HCT116 (cell line): ENCODE results near the gene FPR2. TPM values are rescaled to one million over a fixed set of nuclear protein-coding genes. Genes with fewer than 3 reads are reported as not detected.

Experiments used
- ATAC-seq: fragments of 200-7000 bp; cut with Tn5 transposase; 2 replicates; pipeline ENCODE4 v1.9.1; 2020; ENCODE audit warnings: mild to moderate bottlenecking, moderate library complexity
- BruUV-seq: library from RNA; stranded (reverse); fragments of 400-500 nt; replicated peaks from 2 replicates; lab custom pipeline; 2021; lab: Mats Ljungman, UMichigan
- CTCF ChIA-PET: fragments of 300-600 bp; sonication (Branson Sonifier 250); formaldehyde crosslinking; loops from one replicate; lab custom pipeline; 2021; ENCODE audit warnings: antibody characterized with exemption; lab: Charles Lee
- POLR2A ChIA-PET: fragments of 300-600, 350-600 bp; sonication (Branson Sonifier 250); formaldehyde crosslinking; loops from one replicate; lab custom pipeline; 2021; ENCODE audit warnings: antibody characterized with exemption; lab: Charles Lee
- RAD21 ChIA-PET, 2 experiments: fragments of 300-600 bp; sonication (Branson Sonifier 250); formaldehyde crosslinking; loops; one replicate each; lab custom pipeline; 2023; ENCODE audit warnings: low total read pairs in 2 of 2; ENCODE audit not compliant: uncharacterized antibody in 2 of 2, unreplicated experiment in 2 of 2, low non-redundant PET in 1 of 2; lab: Charles Lee
- DNase-seq: peaks from one replicate; pipeline ENCODE4 v3.0.0-alpha.2; 2010; ENCODE audit warnings: low read depth, low spot score
- H2AFZ ChIP-seq: fragments of 200-600 bp; shearing (Covaris generic), sonication (generic); 2 replicates; pipeline ENCODE4 v1.6.1; 2017; ENCODE audit warnings: low read depth, mixed run types, mixed read lengths, antibody characterized with exemption, low read length; ENCODE audit not compliant: poor library complexity, severe bottlenecking
- H3K27ac ChIP-seq: 2 replicates; pipeline ENCODE4 v1.5.1; 2012; ENCODE audit warnings: low read depth, low read length
- H3K27me3 ChIP-seq: fragments of 200-600 bp; sonication (generic); 2 replicates; pipeline ENCODE4 v1.6.1; 2016; ENCODE audit warnings: mixed run types, low read length, mixed read lengths; ENCODE audit not compliant: insufficient read depth
- H3K36me3 ChIP-seq, 2 experiments: fragments of 200-500 bp in 1 of 2; fragments of 200-600 bp in 1 of 2; sonication (Bioruptor generic) in 1 of 2; sonication (generic) in 1 of 2; 2 replicates each; pipeline versions ENCODE4 v1.5.1 to v1.6.1; 2014 to 2016; ENCODE audit warnings: low read length in 2 of 2, inconsistent platforms in 1 of 2, mixed read lengths in 1 of 2, mixed run types in 1 of 2; ENCODE audit not compliant: insufficient read depth in 2 of 2, control insufficient read depth in 1 of 2
- H3K4me1 ChIP-seq, 2 experiments: fragments of 200-600 bp in 1 of 2; sonication (generic) in 1 of 2; 2 replicates each; pipeline versions ENCODE4 v1.5.1 to v1.6.1; 2012 to 2017; ENCODE audit warnings: low read length in 2 of 2, inconsistent platforms in 1 of 2, mild to moderate bottlenecking in 1 of 2, mixed read lengths in 1 of 2, mixed run types in 1 of 2, moderate library complexity in 1 of 2; ENCODE audit not compliant: insufficient read depth in 2 of 2, control insufficient read depth in 1 of 2
- H3K4me2 ChIP-seq: fragments of 200-600 bp; sonication (generic); 2 replicates; pipeline ENCODE4 v1.6.1; 2017; ENCODE audit warnings: mixed run types, low read length, mixed read lengths
- H3K4me3 ChIP-seq, 2 experiments: fragments of 200-600 bp in 1 of 2; sonication (generic) in 1 of 2; replicated peaks in 1 of 2; 2 replicates each; pipeline ENCODE4 v1.5.1; 2011 to 2016; ENCODE audit warnings: low read length in 2 of 2, control low read depth in 1 of 2, low read depth in 1 of 2, mild to moderate bottlenecking in 1 of 2, mixed read lengths in 1 of 2, mixed run types in 1 of 2
- H3K79me2 ChIP-seq: fragments of 200-600 bp; sonication (generic); 2 replicates; pipeline ENCODE4 v1.6.1; 2017; ENCODE audit warnings: mild to moderate bottlenecking, mixed run types, low read length, moderate library complexity, mixed read lengths; ENCODE audit not compliant: insufficient read depth
- H3K9ac ChIP-seq: fragments of 200-600 bp; sonication (generic); 2 replicates; pipeline ENCODE4 v1.6.1; 2016; ENCODE audit warnings: low read length, mixed read lengths
- H3K9me2 ChIP-seq: fragments of 200-600 bp; sonication (generic), shearing (Covaris generic); 2 replicates; pipeline ENCODE4 v1.6.1; 2017; ENCODE audit warnings: mixed run types, mild to moderate bottlenecking, moderate library complexity; ENCODE audit not compliant: insufficient read depth
- H3K9me3 ChIP-seq, 2 experiments: fragments of 200-500 bp in 1 of 2; fragments of 200-600 bp in 1 of 2; sonication (Bioruptor generic) in 1 of 2; sonication (generic) in 1 of 2; 2 replicates each; pipeline ENCODE4 v1.6.1; 2014 to 2017; ENCODE audit warnings: low read length in 2 of 2, mixed read lengths in 2 of 2, inconsistent platforms in 1 of 2, low read depth in 1 of 2, mild to moderate bottlenecking in 1 of 2, mixed run types in 1 of 2, moderate library complexity in 1 of 2; ENCODE audit not compliant: control insufficient read depth in 1 of 2, insufficient read depth in 1 of 2
- H4K20me1 ChIP-seq: fragments of 200-600 bp; sonication (generic), shearing (Covaris generic); 2 replicates; pipeline ENCODE4 v1.6.1; 2017; ENCODE audit warnings: mixed run types, mild to moderate bottlenecking, moderate library complexity; ENCODE audit not compliant: insufficient read depth
- ATF3 ChIP-seq: IDR thresholded peaks from 2 replicates; pipeline ENCODE4 v1.6.1; 2012
- CBX3 ChIP-seq: IDR thresholded peaks from 2 replicates; pipeline ENCODE4 v1.6.1; 2012; ENCODE audit warnings: low read depth
- CTCF ChIP-seq, 3 experiments: fragments of 200-600 bp in 1 of 3; sonication (generic) in 1 of 3; IDR thresholded peaks in 2 of 3; conservative IDR thresholded peaks in 1 of 3; 2 replicates each; pipeline ENCODE4 v1.5.1; 2012 to 2017; ENCODE audit warnings: low read depth in 2 of 3, low read length in 2 of 3, antibody characterized with exemption in 1 of 3, borderline replicate concordance in 1 of 3, control low read depth in 1 of 3, mild to moderate bottlenecking in 1 of 3, mixed read lengths in 1 of 3, mixed run types in 1 of 3, moderate library complexity in 1 of 3; ENCODE audit not compliant: insufficient read depth in 1 of 3
- EGR1 ChIP-seq: IDR thresholded peaks from 2 replicates; pipeline ENCODE4 v1.6.1; 2012; ENCODE audit warnings: low read depth
- EZH2 ChIP-seq: fragments of 200-600 bp; sonication (generic); IDR thresholded peaks from 2 replicates; pipeline ENCODE4 v1.6.1; 2017; ENCODE audit warnings: antibody characterized with exemption, mixed run types
- FOSL1 ChIP-seq: IDR thresholded peaks from 2 replicates; pipeline ENCODE4 v1.6.1; 2012; ENCODE audit warnings: low read depth
- JUND ChIP-seq: IDR thresholded peaks from 2 replicates; pipeline ENCODE4 v1.6.1; 2012
- SIN3A ChIP-seq: IDR thresholded peaks from 2 replicates; pipeline ENCODE4 v1.6.1; 2012; ENCODE audit warnings: low read depth
- SRF ChIP-seq: IDR thresholded peaks from 2 replicates; pipeline ENCODE4 v1.6.1; 2012; ENCODE audit warnings: low read depth
- YY1 ChIP-seq: IDR thresholded peaks from 2 replicates; pipeline ENCODE4 v1.6.1; 2011; ENCODE audit warnings: low read length, low read depth, moderate library complexity, mild to moderate bottlenecking; ENCODE audit not compliant: insufficient replicate concordance; ENCODE audit errors: extremely low read depth
- ZFX ChIP-seq: fragments of 450-650 bp; IDR thresholded peaks from 2 replicates; pipeline ENCODE4 v1.6.1; 2017
- intact Hi-C: fragments of 100-400 bp; cut with micrococcal nuclease; formaldehyde crosslinking; loops from 2 replicates; pipeline ENCODE4 v1.10.0; 2022
- total RNA-seq: library from RNA; stranded (reverse); gene quantifications from one replicate; pipeline ENCODE4 v1.2.1, GENCODE V29; 2021; ENCODE audit not compliant: unreplicated experiment
- TF ChIP-seq, protein P1 (sequence below): IDR thresholded peaks from 2 replicates; pipeline ENCODE4 v1.6.1; 2012
- TF ChIP-seq, protein P2 (sequence below): IDR thresholded peaks from 2 replicates; pipeline ENCODE4 v1.6.1; 2011; ENCODE audit warnings: mild to moderate bottlenecking, low read length, moderate library complexity; ENCODE audit not compliant: insufficient replicate concordance; ENCODE audit errors: extremely low read depth

Gene FPR2
- total RNA-seq, 1 experiment from 2014 or later: not detected

- Histone ChIP-seq H3K36me3 (no peaks in the 10 kb centered on the region), H3K27me3 (no peaks in the 10 kb centered on the region), H3K4me3 (no peak overlapping the region), H3K4me1 (peaks cover 0 to 4% of the 10 kb centered on the region in 2 experiments; a peak in 1 of 4 replicates), H3K79me2 (no peaks in the 10 kb centered on the region), H4K20me1 (no peaks in the 10 kb centered on the region), H3K9me2 (no peaks in the 10 kb centered on the region), H3K9me3 (no peaks in the 10 kb centered on the region), H2AFZ (no peak overlapping the region), H3K9ac (no peak overlapping the region), H3K4me2 (no peak overlapping the region), H3K27ac (no peak overlapping the region)
- BruUV-seq: no TSS peak
- no peak for ATAC-seq
- POLR2A ChIA-PET: no interaction called here
- no peak for DNase-seq
- CTCF ChIA-PET: interaction anchor here (1.7 to 2.7 kb wide), 2 partner anchors 76 to 118 kb away, joined by 7 to 13 read pairs; no protein-coding TSS in a partner anchor
- RAD21 ChIA-PET: no interaction called here
- TF ChIP-seq EGR1 (no peak), ZFX (no peak), EZH2 (no peak), CBX3 (no peak)
- TF ChIP-seq, protein P1, sequence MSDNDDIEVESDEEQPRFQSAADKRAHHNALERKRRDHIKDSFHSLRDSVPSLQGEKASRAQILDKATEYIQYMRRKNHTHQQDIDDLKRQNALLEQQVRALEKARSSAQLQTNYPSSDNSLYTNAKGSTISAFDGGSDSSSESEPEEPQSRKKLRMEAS: no peak
- intact Hi-C loops: loop anchor here (5.0 kb wide), 2 partner anchors 112 to 172 kb away; no protein-coding TSS in a partner anchor
These were observed 18.2 kb downstream of the FPR2 start for GRCh38 chr19:51779181-51779580.

DNA sequence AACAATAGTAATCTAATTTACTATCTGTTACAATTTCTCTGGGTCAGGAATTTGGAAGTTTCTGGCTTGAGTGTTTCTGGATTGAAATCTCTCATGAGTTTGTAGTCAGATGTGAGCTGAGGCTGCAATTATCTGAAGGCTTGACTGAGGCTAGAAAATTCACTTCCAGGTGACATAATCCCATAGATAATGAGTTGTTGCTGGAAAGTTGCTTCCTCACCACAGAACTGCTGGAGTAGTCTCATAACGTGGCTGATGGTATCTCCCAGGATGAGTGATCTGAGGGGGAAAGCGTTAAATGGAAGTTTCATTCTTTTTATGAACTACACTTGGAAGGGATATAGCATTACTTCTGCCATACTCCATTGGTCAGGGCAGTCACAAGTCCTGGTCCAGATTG lies 18.7 kb downstream of the FPR2 start:
- no peaks in the 10 kb centered on the region for H3K27me3 ChIP-seq
- intact Hi-C loops: loop anchor here (5.0 to 10.0 kb wide), 3 partner anchors 112 to 455 kb away; no protein-coding TSS in a partner anchor
- H3K9me2 ChIP-seq: no peaks in the 10 kb centered on the region
- TF ChIP-seq SRF: no peak
- TF ChIP-seq EGR1: no peak
- TF ChIP-seq SIN3A: no peak
- TF ChIP-seq, protein P2, sequence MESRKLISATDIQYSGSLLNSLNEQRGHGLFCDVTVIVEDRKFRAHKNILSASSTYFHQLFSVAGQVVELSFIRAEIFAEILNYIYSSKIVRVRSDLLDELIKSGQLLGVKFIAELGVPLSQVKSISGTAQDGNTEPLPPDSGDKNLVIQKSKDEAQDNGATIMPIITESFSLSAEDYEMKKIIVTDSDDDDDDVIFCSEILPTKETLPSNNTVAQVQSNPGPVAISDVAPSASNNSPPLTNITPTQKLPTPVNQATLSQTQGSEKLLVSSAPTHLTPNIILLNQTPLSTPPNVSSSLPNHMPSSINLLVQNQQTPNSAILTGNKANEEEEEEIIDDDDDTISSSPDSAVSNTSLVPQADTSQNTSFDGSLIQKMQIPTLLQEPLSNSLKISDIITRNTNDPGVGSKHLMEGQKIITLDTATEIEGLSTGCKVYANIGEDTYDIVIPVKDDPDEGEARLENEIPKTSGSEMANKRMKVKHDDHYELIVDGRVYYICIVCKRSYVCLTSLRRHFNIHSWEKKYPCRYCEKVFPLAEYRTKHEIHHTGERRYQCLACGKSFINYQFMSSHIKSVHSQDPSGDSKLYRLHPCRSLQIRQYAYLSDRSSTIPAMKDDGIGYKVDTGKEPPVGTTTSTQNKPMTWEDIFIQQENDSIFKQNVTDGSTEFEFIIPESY: no peak
- TF ChIP-seq ZFX: no peak
- no peak for TF ChIP-seq ATF3
- no peak for TF ChIP-seq FOSL1
- no peak for TF ChIP-seq JUND
- TF ChIP-seq CTCF (IDR thresholded peaks at IDR 0.05 in 2 of 3, conservative IDR thresholded peaks at IDR 0.05 in 1 of 3; ENCODE audit: borderline replicate concordance in 1 of 3, insufficient read depth in 1 of 3, low read depth in 2 of 3, low read length in 2 of 3): no peak
- no peak for TF ChIP-seq YY1
- TF ChIP-seq, all 23 proteins: peak for 0
- ChIA-PET RAD21 (no interaction called here), POLR2A (no interaction called here), CTCF (interaction anchor here (1.7 kb wide), 1 partner anchor 118 kb away, joined by 7 read pairs; no protein-coding TSS in a partner anchor)
- H3K4me2 ChIP-seq: no peak overlapping the region
- no peak overlapping the region for H3K4me3 ChIP-seq
- no peaks in the 10 kb centered on the region for H3K9me3 ChIP-seq
- H2AFZ ChIP-seq: no peak overlapping the region
- H3K4me1 ChIP-seq: peaks cover 0 to 4% of the 10 kb centered on the region in 2 experiments; a peak in 1 of 4 replicates
- no peaks in the 10 kb centered on the region for H3K79me2 ChIP-seq
- no peaks in the 10 kb centered on the region for H3K36me3 ChIP-seq
- no TSS peak for BruUV-seq
- DNase-seq (no peak), ATAC-seq (no peak)
- no peak overlapping the region for H3K9ac ChIP-seq
- H4K20me1 ChIP-seq: no peaks in the 10 kb centered on the region
- H3K27ac ChIP-seq: no peak overlapping the region
